SU-DHL-6 (cell line): ENCODE results near the gene CC2D2B.

Experiments used
- H2AFZ ChIP-seq: fragments of 200-600 bp; sonication (generic); 2 replicates; pipeline ENCODE4 v1.6.1; 2014; ENCODE audit warnings: low read depth, mild to moderate bottlenecking, moderate library complexity, mixed read lengths, antibody characterized with exemption, low read length; ENCODE audit not compliant: severe bottlenecking
- H3F3A ChIP-seq: fragments of 200-600 bp; shearing (Covaris generic); 2 replicates; pipeline ENCODE4 v1.6.0; 2016; ENCODE audit warnings: antibody characterized with exemption, mild to moderate bottlenecking; ENCODE audit not compliant: insufficient read depth
- H3K27ac ChIP-seq: fragments of 200-600 bp; sonication (generic); 2 replicates; pipeline ENCODE4 v1.5.1; 2016; ENCODE audit warnings: low read depth, mild to moderate bottlenecking, low read length, moderate library complexity, mixed read lengths
- H3K27me3 ChIP-seq: fragments of 200-600 bp; sonication (generic), shearing (Covaris generic); 2 replicates; pipeline ENCODE4 v1.6.0; 2014; ENCODE audit warnings: mild to moderate bottlenecking, low read length
- H3K36me3 ChIP-seq: fragments of 200-600 bp; sonication (generic); 2 replicates; pipeline ENCODE4 v1.6.1; 2014; ENCODE audit warnings: mild to moderate bottlenecking, low read length, mixed read lengths
- H3K4me2 ChIP-seq: fragments of 300-600, 200-600 bp; shearing (Covaris generic), sonication (generic); 2 replicates; pipeline ENCODE4 v1.6.0; 2014; ENCODE audit warnings: low read length, low read depth, mild to moderate bottlenecking; ENCODE audit not compliant: poor library complexity, severe bottlenecking
- H3K4me3 ChIP-seq: fragments of 200-600 bp; sonication (generic); 2 replicates; pipeline ENCODE4 v1.5.1; 2014; ENCODE audit warnings: antibody characterized with exemption, low read length, mild to moderate bottlenecking, mixed read lengths; ENCODE audit not compliant: insufficient read depth, poor library complexity, severe bottlenecking
- H3K79me2 ChIP-seq: fragments of 200-600 bp; sonication (generic); 2 replicates; pipeline ENCODE4 v1.6.1; 2014; ENCODE audit warnings: mild to moderate bottlenecking, low read length, moderate library complexity; ENCODE audit not compliant: insufficient read depth
- H3K9ac ChIP-seq: fragments of 200-600 bp; sonication (generic); 2 replicates; pipeline ENCODE4 v1.7.0; 2014; ENCODE audit warnings: mild to moderate bottlenecking, low read length
- H3K9me2 ChIP-seq: fragments of 200-600 bp; sonication (generic); replicated peaks from 2 replicates; pipeline ENCODE4 v1.6.1; 2014; ENCODE audit warnings: low read length; ENCODE audit not compliant: insufficient read depth
- H3K9me3 ChIP-seq: fragments of 200-600 bp; sonication (generic); 2 replicates; pipeline ENCODE4 v1.6.1; 2014; ENCODE audit warnings: low read length, mixed read lengths; ENCODE audit not compliant: insufficient read depth
- H4K20me1 ChIP-seq: fragments of 200-600 bp; sonication (generic); 2 replicates; pipeline ENCODE4 v1.6.1; 2014; ENCODE audit warnings: low read depth, mild to moderate bottlenecking, antibody characterized with exemption, low read length, moderate library complexity, mixed read lengths
- EZH2phosphoT487 ChIP-seq: fragments of 200-600 bp; sonication (generic), shearing (Covaris generic); conservative IDR thresholded peaks from 2 replicates; pipeline ENCODE4 v1.6.1; 2018; ENCODE audit warnings: mild to moderate bottlenecking, antibody characterized with exemption, low read length, moderate library complexity, mixed read lengths
- TF ChIP-seq, protein P1 (sequence below): fragments of 200-600 bp; sonication (generic); IDR thresholded peaks from one replicate; pipeline ENCODE4 v1.5.1; 2017; ENCODE audit warnings: antibody characterized with exemption, mild to moderate bottlenecking, low read length, moderate library complexity; ENCODE audit not compliant: insufficient read depth, poor library complexity, severe bottlenecking

The CC2D2B gene

DNA sequence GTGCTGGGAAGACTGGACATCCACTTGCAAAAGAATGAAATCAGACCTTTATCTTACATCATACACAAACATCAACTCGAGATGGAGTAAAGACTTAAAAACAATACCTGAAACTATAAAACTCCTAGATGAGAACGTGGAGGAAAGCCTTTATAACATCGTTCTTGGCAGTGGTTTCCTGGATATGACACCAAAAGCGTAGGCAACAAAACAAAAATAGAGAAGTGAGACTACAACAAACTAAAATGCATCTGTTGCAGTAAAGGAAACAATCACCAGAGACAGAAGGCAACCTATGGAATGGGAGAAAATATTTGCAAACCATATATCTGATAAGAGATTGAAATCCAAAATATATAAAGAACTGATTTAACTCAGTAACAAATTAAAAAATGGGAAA lies 33.3 kb downstream of the CC2D2B start:
- H4K20me1 ChIP-seq: no peaks in the 10 kb centered on the region
- H3K79me2 ChIP-seq: no peaks in the 10 kb centered on the region
- H3K9ac ChIP-seq: no peak overlapping the region
- no peaks in the 10 kb centered on the region for H3F3A ChIP-seq
- no peaks in the 10 kb centered on the region for H3K27me3 ChIP-seq
- H3K27ac ChIP-seq: no peak overlapping the region
- H3K9me2 ChIP-seq: no peaks in the 10 kb centered on the region
- no peak overlapping the region for H3K4me2 ChIP-seq
- H3K36me3 ChIP-seq: no peaks in the 10 kb centered on the region
- H3K4me3 ChIP-seq: no peak overlapping the region
- H3K9me3 ChIP-seq: peaks cover 6% of the 10 kb centered on the region; the same call in 1 of the 2 replicates
- H2AFZ ChIP-seq: no peak overlapping the region
- TF ChIP-seq, protein P1, sequence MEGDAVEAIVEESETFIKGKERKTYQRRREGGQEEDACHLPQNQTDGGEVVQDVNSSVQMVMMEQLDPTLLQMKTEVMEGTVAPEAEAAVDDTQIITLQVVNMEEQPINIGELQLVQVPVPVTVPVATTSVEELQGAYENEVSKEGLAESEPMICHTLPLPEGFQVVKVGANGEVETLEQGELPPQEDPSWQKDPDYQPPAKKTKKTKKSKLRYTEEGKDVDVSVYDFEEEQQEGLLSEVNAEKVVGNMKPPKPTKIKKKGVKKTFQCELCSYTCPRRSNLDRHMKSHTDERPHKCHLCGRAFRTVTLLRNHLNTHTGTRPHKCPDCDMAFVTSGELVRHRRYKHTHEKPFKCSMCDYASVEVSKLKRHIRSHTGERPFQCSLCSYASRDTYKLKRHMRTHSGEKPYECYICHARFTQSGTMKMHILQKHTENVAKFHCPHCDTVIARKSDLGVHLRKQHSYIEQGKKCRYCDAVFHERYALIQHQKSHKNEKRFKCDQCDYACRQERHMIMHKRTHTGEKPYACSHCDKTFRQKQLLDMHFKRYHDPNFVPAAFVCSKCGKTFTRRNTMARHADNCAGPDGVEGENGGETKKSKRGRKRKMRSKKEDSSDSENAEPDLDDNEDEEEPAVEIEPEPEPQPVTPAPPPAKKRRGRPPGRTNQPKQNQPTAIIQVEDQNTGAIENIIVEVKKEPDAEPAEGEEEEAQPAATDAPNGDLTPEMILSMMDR: no peak
- TF ChIP-seq EZH2phosphoT487: no peak

DNA sequence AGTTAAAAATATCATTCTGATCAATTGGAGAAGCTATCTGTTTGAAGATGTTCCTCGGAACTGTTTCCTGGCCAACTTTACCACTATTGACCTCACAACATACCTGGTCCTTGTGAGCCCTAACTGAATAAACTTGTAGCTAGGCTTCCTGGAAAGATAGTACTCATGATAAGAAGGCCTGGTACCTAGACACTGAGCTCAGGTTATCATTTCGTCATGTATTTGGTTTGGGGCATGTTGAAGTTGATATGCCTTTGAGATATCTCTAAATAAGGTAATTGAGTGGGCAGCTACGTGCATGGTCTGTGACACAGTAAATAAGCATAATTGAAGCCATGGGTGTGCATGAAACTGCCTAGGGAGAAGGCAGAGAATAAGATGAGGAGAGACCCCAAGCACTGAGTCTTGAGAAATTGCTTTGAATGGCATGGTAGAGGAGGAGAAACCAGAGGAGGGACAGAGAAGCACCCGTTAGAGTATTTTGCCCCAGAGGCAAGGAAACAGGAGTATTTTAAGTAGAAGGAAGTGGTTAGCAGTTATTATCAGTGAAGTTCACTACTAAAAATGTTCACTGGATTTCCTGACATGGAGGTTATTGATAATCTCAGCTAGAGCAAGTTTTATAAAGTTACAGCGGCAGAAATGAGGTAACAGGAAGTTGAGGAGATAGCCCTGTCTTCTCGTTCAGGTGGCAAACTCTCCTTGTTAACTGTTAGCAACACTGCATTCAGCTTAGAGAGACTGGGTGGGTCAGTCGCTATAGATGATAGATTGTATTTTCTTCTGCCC lies 55.6 kb downstream of the CC2D2B start:
- Histone ChIP-seq H3K9me3 (peaks cover 5% of the 10 kb centered on the region; the same call in 1 of the 2 replicates), H3K27me3 (no peaks in the 10 kb centered on the region), H3K36me3 (no peaks in the 10 kb centered on the region; the same call in 1 of the 2 replicates), H3K27ac (no peak overlapping the region), H3K9ac (no peak overlapping the region), H3K4me3 (no peak overlapping the region), H4K20me1 (no peaks in the 10 kb centered on the region), H3K79me2 (no peaks in the 10 kb centered on the region), H2AFZ (peak overlapping the region; percentile 65), H3F3A (no peaks in the 10 kb centered on the region), H3K9me2 (no peaks in the 10 kb centered on the region), H3K4me2 (no peak overlapping the region)
- TF ChIP-seq EZH2phosphoT487: no peak
- TF ChIP-seq, protein P1: no peak

- H4K20me1 ChIP-seq: no peaks in the 10 kb centered on the region
- no peaks in the 10 kb centered on the region for H3F3A ChIP-seq
- no peaks in the 10 kb centered on the region; the same call in 1 of the 2 replicates for H3K36me3 ChIP-seq
- H3K9ac ChIP-seq: no peak overlapping the region
- H3K4me3 ChIP-seq: no peak overlapping the region
- no peak overlapping the region for H3K4me2 ChIP-seq
- no peaks in the 10 kb centered on the region for H3K79me2 ChIP-seq
- H3K27ac ChIP-seq: no peak overlapping the region
- H3K9me2 ChIP-seq: no peaks in the 10 kb centered on the region
- peaks cover 4% of the 10 kb centered on the region; the same call in 1 of the 2 replicates for H3K9me3 ChIP-seq
- TF ChIP-seq EZH2phosphoT487: no peak
- TF ChIP-seq, protein P1: no peak
- H2AFZ ChIP-seq: peak overlapping the region; percentile 65
- H3K27me3 ChIP-seq: no peaks in the 10 kb centered on the region
These were observed 56.2 kb downstream of the CC2D2B start for GRCh38 chr10:95963991-95964389.
